WERI-Rb-1 (cell line): ENCODE data around the gene CHMP1A.
"Not testable (repeated sequence)": the region's sequence is repeated elsewhere in the genome, so short reads cannot be mapped to it uniquely, and the experiment has no call there.

Source experiments
- DNase-seq: peaks from one replicate; pipeline ENCODE4 v3.0.0-alpha.2; 2020
- H3K27ac ChIP-seq: fragments of 250-450 bp; sonication (Bioruptor Pico); 2 replicates; pipeline ENCODE4 v1.5.1; 2020; ENCODE audit warnings: mild to moderate bottlenecking, moderate library complexity
- H3K27me3 ChIP-seq: fragments of 250-450 bp; sonication (Bioruptor Pico); 2 replicates; pipeline ENCODE4 v1.5.1; 2021; ENCODE audit warnings: mild to moderate bottlenecking, low read depth, moderate library complexity; ENCODE audit not compliant: insufficient read depth, severe bottlenecking
- H3K36me3 ChIP-seq: fragments of 250-450 bp; sonication (Bioruptor Pico); 2 replicates; pipeline ENCODE4 v1.5.1; 2020; ENCODE audit warnings: mild to moderate bottlenecking, moderate library complexity
- H3K4me3 ChIP-seq: 2 replicates; pipeline ENCODE4 v1.5.1; 2011; ENCODE audit warnings: low read depth, mild to moderate bottlenecking, control low read depth, low read length
- H3K9me3 ChIP-seq: fragments of 250-450 bp; sonication (Bioruptor Pico); 2 replicates; pipeline ENCODE4 v1.5.1; 2021; ENCODE audit warnings: mild to moderate bottlenecking, moderate library complexity; ENCODE audit not compliant: severe bottlenecking
- CTCF ChIP-seq: IDR thresholded peaks from 2 replicates; pipeline ENCODE4 v1.5.1; 2011; ENCODE audit warnings: low read depth, mild to moderate bottlenecking, control low read depth, inconsistent platforms, low read length

Gene CHMP1A

GRCh38 chr16:89672177-89672941, 14.9 kb upstream of the CHMP1A start:
- no peak for DNase-seq
- H3K27me3 ChIP-seq: no peaks in the 10 kb centered on the region
- H3K27ac ChIP-seq: no peak overlapping the region
- no peak for TF ChIP-seq CTCF
- H3K36me3 ChIP-seq: no peaks in the 10 kb centered on the region
- H3K9me3 ChIP-seq: no peaks in the 10 kb centered on the region
- H3K4me3 ChIP-seq: no peak overlapping the region

- not testable (repeated sequence) for H3K4me3 ChIP-seq, H3K27me3 ChIP-seq, H3K9me3 ChIP-seq, H3K36me3 ChIP-seq, DNase-seq, H3K27ac ChIP-seq
Observed at GRCh38 chr16:89671565-89671964, 14.1 kb upstream of the CHMP1A start.

GRCh38 chr16:89670496-89671431, 13.3 kb upstream of the CHMP1A start:
- H3K9me3 ChIP-seq: no peaks in the 10 kb centered on the region
- no peak overlapping the region for H3K4me3 ChIP-seq
- TF ChIP-seq CTCF: no peak
- H3K27ac ChIP-seq: no peak overlapping the region
- H3K27me3 ChIP-seq: no peaks in the 10 kb centered on the region
- no peak for DNase-seq
- H3K36me3 ChIP-seq: no peaks in the 10 kb centered on the region

- Histone ChIP-seq H3K27me3 (no peaks in the 10 kb centered on the region), H3K36me3 (no peaks in the 10 kb centered on the region), H3K9me3 (no peaks in the 10 kb centered on the region), H3K4me3 (no peak overlapping the region), H3K27ac (no peak overlapping the region)
- DNase-seq: no peak
- TF ChIP-seq CTCF: no peak
Observed at GRCh38 chr16:89669755-89670154, 12.2 kb upstream of the CHMP1A start.

- no peak overlapping the region for H3K27ac ChIP-seq
- H3K36me3 ChIP-seq: no peaks in the 10 kb centered on the region
- H3K9me3 ChIP-seq: no peaks in the 10 kb centered on the region
- no peak for DNase-seq
- H3K27me3 ChIP-seq: no peaks in the 10 kb centered on the region
- TF ChIP-seq CTCF: no peak
- no peak overlapping the region for H3K4me3 ChIP-seq
Observed at GRCh38 chr16:89668790-89669158, 11.3 kb upstream of the CHMP1A start.

GRCh38 chr16:89667633-89668032, 10.1 kb upstream of the CHMP1A start:
- H3K27me3 ChIP-seq: no peaks in the 10 kb centered on the region
- no peaks in the 10 kb centered on the region for H3K36me3 ChIP-seq
- TF ChIP-seq CTCF: no peak
- DNase-seq: no peak
- H3K27ac ChIP-seq: no peak overlapping the region
- no peak overlapping the region for H3K4me3 ChIP-seq
- no peaks in the 10 kb centered on the region for H3K9me3 ChIP-seq
